SK-N-SH (cell line): Measurements from ENCODE around the gene ADCY10. TPM values are rescaled to one million over a fixed set of nuclear protein-coding genes. Genes with fewer than 3 reads are reported as not detected.

Experiments used
- CTCF ChIA-PET: fragments of 300-600, 350-600 bp; formaldehyde crosslinking; extraction: SDS; loops from one replicate; lab custom pipeline; 2021; lab: Yijun Ruan, JAX
- POLR2A ChIA-PET: fragments of 350-600 bp; sonication (Branson Sonifier 250); formaldehyde crosslinking; extraction: SDS; loops from one replicate; lab custom pipeline; 2020; ENCODE audit warnings: antibody characterized with exemption, inconsistent platforms; lab: Yijun Ruan, JAX
- DNase-seq: peaks from one replicate; pipeline ENCODE4 v3.0.0; 2012
- H2AFZ ChIP-seq: fragments of 200-600 bp; sonication (generic); 2 replicates; pipeline ENCODE4 v1.8.1; 2016; ENCODE audit warnings: antibody characterized with exemption, mild to moderate bottlenecking, low read depth
- H3F3A ChIP-seq: fragments of 200-600 bp; sonication (generic); replicated peaks from 2 replicates; pipeline ENCODE3; 2016; ENCODE audit warnings: antibody characterized with exemption, mild to moderate bottlenecking; ENCODE audit not compliant: insufficient read depth
- H3K27ac ChIP-seq, 2 experiments: fragments of 200-500 bp in 1 of 2; fragments of 200-600 bp in 1 of 2; sonication (Bioruptor generic) in 1 of 2; sonication (generic), shearing (Covaris generic) in 1 of 2; 2 replicates each; pipeline versions ENCODE4 v1.5.1 to v1.6.1; 2014 to 2016; ENCODE audit warnings: low read depth in 2 of 2, inconsistent platforms in 1 of 2, low read length in 1 of 2, mild to moderate bottlenecking in 1 of 2, mixed read lengths in 1 of 2
- H3K27me3 ChIP-seq: fragments of 200-600 bp; sonication (generic), shearing (Covaris generic); 2 replicates; pipeline ENCODE4 v1.6.1; 2016; ENCODE audit warnings: mixed run types; ENCODE audit not compliant: insufficient read depth
- H3K36me3 ChIP-seq, 2 experiments: fragments of 200-500 bp in 1 of 2; fragments of 200-600 bp in 1 of 2; sonication (Bioruptor generic) in 1 of 2; sonication (generic) in 1 of 2; replicated peaks in 1 of 2; 2 replicates each; pipeline versions ENCODE3 to v1.5.1; 2014 to 2016; ENCODE audit warnings: low read length in 1 of 2, mild to moderate bottlenecking in 1 of 2; ENCODE audit not compliant: insufficient read depth in 2 of 2, control insufficient read depth in 1 of 2
- H3K4me1 ChIP-seq, 2 experiments: fragments of 200-500 bp in 1 of 2; fragments of 200-600 bp in 1 of 2; sonication (Bioruptor generic) in 1 of 2; sonication (generic), shearing (Covaris generic) in 1 of 2; 2 replicates each; pipeline versions ENCODE4 v1.5.1 to v1.6.1; 2014 to 2016; ENCODE audit warnings: low read depth in 1 of 2, low read length in 1 of 2, mixed run types in 1 of 2; ENCODE audit not compliant: insufficient read depth in 2 of 2, control insufficient read depth in 1 of 2
- H3K4me2 ChIP-seq: fragments of 200-600 bp; sonication (generic), shearing (Covaris generic); 2 replicates; pipeline ENCODE4 v1.6.1; 2017; ENCODE audit warnings: mixed run types
- H3K4me3 ChIP-seq, 2 experiments: fragments of 200-500 bp in 1 of 2; fragments of 200-600 bp in 1 of 2; sonication (Bioruptor generic) in 1 of 2; sonication (generic), shearing (Covaris generic) in 1 of 2; 2 replicates each; pipeline versions ENCODE4 v1.5.1 to v1.8.1; 2014 to 2016; ENCODE audit warnings: low read depth in 2 of 2, inconsistent platforms in 1 of 2, low read length in 1 of 2, mild to moderate bottlenecking in 1 of 2, mixed read lengths in 1 of 2, moderate library complexity in 1 of 2
- H3K79me2 ChIP-seq: fragments of 200-600 bp; sonication (generic); 2 replicates; pipeline ENCODE4 v1.8.1; 2017; ENCODE audit warnings: mild to moderate bottlenecking; ENCODE audit not compliant: insufficient read depth
- H3K9ac ChIP-seq: fragments of 200-600 bp; sonication (generic); 2 replicates; pipeline ENCODE4 v1.6.1; 2017; ENCODE audit warnings: mixed run types
- H3K9me2 ChIP-seq: fragments of 200-600 bp; sonication (generic); 2 replicates; pipeline ENCODE4 v1.6.1; 2017; ENCODE audit warnings: mixed run types
- H3K9me3 ChIP-seq: fragments of 200-600 bp; sonication (generic); 2 replicates; pipeline ENCODE4 v1.6.1; 2017; ENCODE audit warnings: mixed run types, mild to moderate bottlenecking, moderate library complexity
- H4K20me1 ChIP-seq: fragments of 200-600 bp; sonication (generic); 2 replicates; pipeline ENCODE4 v1.6.1; 2017; ENCODE audit warnings: mild to moderate bottlenecking, mixed run types; ENCODE audit not compliant: insufficient read depth
- CHD2 ChIP-seq: fragments of 150-350 bp; IDR thresholded peaks from 2 replicates; pipeline ENCODE4 v1.6.1; 2018; ENCODE audit warnings: low read length; ENCODE audit not compliant: partially characterized antibody
- CTCF ChIP-seq: fragments of 200-600 bp; sonication (generic); IDR thresholded peaks from 2 replicates; pipeline ENCODE4 v1.6.1; 2017; ENCODE audit warnings: antibody characterized with exemption, mild to moderate bottlenecking, moderate library complexity
- EP300 ChIP-seq, 2 experiments: IDR thresholded peaks; 2 replicates each; pipeline versions ENCODE4 v1.4.0 to v1.6.1; 2012; ENCODE audit warnings: borderline replicate concordance in 1 of 2, low read depth in 1 of 2, low read length in 1 of 2
- FOSL2 ChIP-seq: IDR thresholded peaks from 2 replicates; pipeline ENCODE4 v1.4.0; 2012; ENCODE audit warnings: low read depth, mild to moderate bottlenecking, moderate library complexity, borderline replicate concordance
- FOXJ3 ChIP-seq: sonication (generic); formaldehyde crosslinking; IDR thresholded peaks from 2 replicates; pipeline ENCODE4 v1.5.1; 2020; ENCODE audit warnings: mild to moderate bottlenecking, missing genetic modification reagents
- FOXM1 ChIP-seq: IDR thresholded peaks from 2 replicates; pipeline ENCODE4 v1.4.0; 2012; ENCODE audit warnings: low read depth, mild to moderate bottlenecking
- GABPA ChIP-seq: IDR thresholded peaks from 2 replicates; pipeline ENCODE4 v1.4.0; 2012; ENCODE audit warnings: low read depth, mild to moderate bottlenecking
- GATA2 ChIP-seq: sonication (generic); formaldehyde crosslinking; IDR thresholded peaks from 2 replicates; pipeline ENCODE4 v1.5.0; 2020; ENCODE audit warnings: mild to moderate bottlenecking, missing genetic modification reagents
- IRF3 ChIP-seq: fragments of 150-350 bp; IDR thresholded peaks from 2 replicates; pipeline ENCODE4 v1.6.1; 2016; ENCODE audit warnings: mild to moderate bottlenecking, low read depth, low read length
- JUND ChIP-seq: IDR thresholded peaks from 2 replicates; pipeline ENCODE4 v1.4.0; 2012
- NRF1 ChIP-seq: IDR thresholded peaks from 2 replicates; pipeline ENCODE4 v1.6.1; 2012; ENCODE audit warnings: low read depth, mild to moderate bottlenecking, low read length
- RCOR1 ChIP-seq: fragments of 150-350 bp; IDR thresholded peaks from 2 replicates; pipeline ENCODE4 v1.6.1; 2017; ENCODE audit warnings: antibody characterized with exemption, low read length
- REST ChIP-seq: IDR thresholded peaks from 2 replicates; pipeline ENCODE4 v1.6.1; 2012; ENCODE audit warnings: mild to moderate bottlenecking, low read depth, low read length, moderate library complexity
- TCF12 ChIP-seq: IDR thresholded peaks from 2 replicates; pipeline ENCODE4 v1.4.0; 2012
- USF2 ChIP-seq: fragments of 150-350 bp; IDR thresholded peaks from 2 replicates; pipeline ENCODE4 v1.6.1; 2017; ENCODE audit warnings: antibody characterized with exemption, low read length, low read depth, borderline replicate concordance
- WGBS: methylation state at CpG from one replicate; pipeline ENCODE4 v1.1.6; 2017; ENCODE audit warnings: low lambda C conversion rate; 5-methylcytosine and 5-hydroxymethylcytosine counted together
- polyA plus RNA-seq, 3 experiments: library from polyadenylated mRNA; depleted of rRNA; stranded (reverse); fragments of >200 nt; gene quantifications; 2 replicates each; pipeline ENCODE4 v1.2.3, GENCODE V29; 2012

Gene ADCY10
- polyA plus RNA-seq, 1 of the 3 experiments (the other 2 are of a cell fraction): 0.10 TPM

- POLR2A ChIA-PET: no interaction called here
- WGBS: 70% methylated on average over 4 of the region's 4 CpGs
- no peaks in the 10 kb centered on the region for H3K79me2 ChIP-seq
- H3K4me2 ChIP-seq: no peak overlapping the region
- H3K9me3 ChIP-seq: no peaks in the 10 kb centered on the region
- no peak for TF ChIP-seq EP300 (IDR thresholded peaks at IDR 0.05; ENCODE audit: borderline replicate concordance in 1 of 2, low read depth in 1 of 2, low read length in 1 of 2)
- no peak for TF ChIP-seq IRF3
- no peak for TF ChIP-seq REST
- TF ChIP-seq CTCF: no peak
- TF ChIP-seq GATA2 (CRISPR knock-in tag): no peak
- TF ChIP-seq CHD2: no peak
- no peak for TF ChIP-seq TCF12
- no peak for TF ChIP-seq FOXJ3 (CRISPR knock-in tag)
- no peak for TF ChIP-seq GABPA
- TF ChIP-seq NRF1: no peak
- TF ChIP-seq RCOR1: no peak
- no peak for DNase-seq
- H2AFZ ChIP-seq: no peak overlapping the region
- no peak overlapping the region for H3K9ac ChIP-seq
- H3K4me1 ChIP-seq: no peaks in the 10 kb centered on the region
- CTCF ChIA-PET: no interaction called here
- no peaks in the 10 kb centered on the region for H3F3A ChIP-seq
- no peaks in the 10 kb centered on the region for H3K27me3 ChIP-seq
- no peak overlapping the region for H3K4me3 ChIP-seq
- H3K27ac ChIP-seq: no peak overlapping the region
- no peaks in the 10 kb centered on the region for H4K20me1 ChIP-seq
- no peaks in the 10 kb centered on the region for H3K36me3 ChIP-seq
- H3K9me2 ChIP-seq: no peaks in the 10 kb centered on the region
These were observed 77.7 kb downstream of the ADCY10 start for GRCh38 chr1:167836197-167836596.

GRCh38 chr1:167833904-167834303, 80.0 kb downstream of the ADCY10 start:
- no peaks in the 10 kb centered on the region for H3K36me3 ChIP-seq
- H3K79me2 ChIP-seq: no peaks in the 10 kb centered on the region
- H3K27ac ChIP-seq: no peak overlapping the region
- TF ChIP-seq GATA2 (CRISPR knock-in tag): no peak
- no peak for TF ChIP-seq FOSL2
- no peak for TF ChIP-seq CHD2
- TF ChIP-seq RCOR1: no peak
- TF ChIP-seq JUND: no peak
- no peak for TF ChIP-seq USF2
- no peak for TF ChIP-seq FOXM1
- TF ChIP-seq, all 33 proteins: peak for 0
- Histone ChIP-seq H2AFZ (no peak overlapping the region), H3K4me3 (no peak overlapping the region), H3K9ac (no peak overlapping the region), H3K4me2 (no peak overlapping the region), H3K27me3 (no peaks in the 10 kb centered on the region), H3K9me3 (no peaks in the 10 kb centered on the region), H3K4me1 (no peaks in the 10 kb centered on the region), H4K20me1 (no peaks in the 10 kb centered on the region), H3F3A (no peaks in the 10 kb centered on the region), H3K9me2 (no peaks in the 10 kb centered on the region)
- POLR2A ChIA-PET: no interaction called here
- no peak for DNase-seq
- CTCF ChIA-PET: interaction anchor here (1.6 kb wide), 1 partner anchor 248 kb away, joined by 5 read pairs; no protein-coding TSS in a partner anchor
